Ishikawa (cell line): ENCODE measurements around the gene CRELD2.

ENCODE experiments used
- CEBPB ChIP-seq: IDR thresholded peaks from 2 replicates; pipeline ENCODE4 v1.6.1; 2012
- CREB1 ChIP-seq: IDR thresholded peaks from 2 replicates; pipeline ENCODE4 v1.6.1; 2012; ENCODE audit warnings: low read depth
- EP300 ChIP-seq: IDR thresholded peaks from 2 replicates; pipeline ENCODE4 v1.6.1; 2012; ENCODE audit warnings: borderline replicate concordance
- NFIC ChIP-seq: IDR thresholded peaks from 2 replicates; pipeline ENCODE4 v1.6.1; 2012
- RAD21 ChIP-seq: IDR thresholded peaks from 2 replicates; pipeline ENCODE4 v1.6.1; 2012; ENCODE audit warnings: low read depth
- TAF1 ChIP-seq: IDR thresholded peaks from 2 replicates; pipeline ENCODE4 v1.6.1; 2012; ENCODE audit warnings: low read depth, mild to moderate bottlenecking
- TEAD4 ChIP-seq: IDR thresholded peaks from 2 replicates; pipeline ENCODE4 v1.6.1; 2012
- YY1 ChIP-seq: IDR thresholded peaks from 2 replicates; pipeline ENCODE4 v1.6.1; 2012; ENCODE audit warnings: low read depth
- TF ChIP-seq, protein P1 (sequence below): IDR thresholded peaks from 2 replicates; pipeline ENCODE4 v1.6.1; 2012; ENCODE audit warnings: low read depth, mild to moderate bottlenecking

DNA sequence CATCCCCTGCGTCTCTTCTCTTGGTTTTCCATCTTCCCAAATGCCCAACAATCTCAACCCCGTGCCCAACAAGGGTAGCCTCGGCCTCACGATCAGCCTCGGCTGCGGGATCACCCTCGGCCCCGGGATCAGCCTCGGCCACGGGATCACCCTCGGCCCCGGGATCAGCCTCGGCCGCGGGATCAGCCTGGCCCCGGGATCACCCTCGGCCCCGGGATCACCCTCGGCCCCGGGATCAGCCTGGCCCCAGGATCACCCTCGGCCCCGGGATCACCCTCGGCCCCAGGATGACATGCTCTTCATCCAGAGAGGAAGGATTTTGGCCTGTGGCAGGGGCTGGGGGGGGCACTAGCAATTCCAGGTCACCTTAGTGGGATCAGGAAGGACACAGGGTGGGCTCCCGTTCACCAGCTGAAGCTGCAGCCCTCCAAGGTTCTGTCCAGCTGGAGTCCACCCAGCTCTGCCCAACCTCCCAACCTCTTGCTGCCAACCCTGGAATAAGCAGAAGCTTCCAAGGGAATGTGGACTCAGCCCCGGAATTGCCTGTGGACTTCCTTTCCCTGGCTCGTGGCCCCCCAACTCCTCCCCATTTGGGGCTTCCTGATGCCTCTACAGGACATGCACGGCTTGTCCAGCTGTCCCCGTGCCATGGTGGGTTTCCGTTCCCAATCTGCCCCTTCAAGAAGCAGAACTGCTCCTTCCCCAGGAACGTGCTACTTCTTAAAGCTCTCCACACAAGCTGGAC, 6.4 kb upstream of the CRELD2 start:
- TF ChIP-seq YY1 (no peak), EP300 (no peak), CREB1 (no peak), NFIC (no peak), TEAD4 (no peak), RAD21 (no peak), TAF1 (no peak), CEBPB (no peak)
- TF ChIP-seq, protein P1, sequence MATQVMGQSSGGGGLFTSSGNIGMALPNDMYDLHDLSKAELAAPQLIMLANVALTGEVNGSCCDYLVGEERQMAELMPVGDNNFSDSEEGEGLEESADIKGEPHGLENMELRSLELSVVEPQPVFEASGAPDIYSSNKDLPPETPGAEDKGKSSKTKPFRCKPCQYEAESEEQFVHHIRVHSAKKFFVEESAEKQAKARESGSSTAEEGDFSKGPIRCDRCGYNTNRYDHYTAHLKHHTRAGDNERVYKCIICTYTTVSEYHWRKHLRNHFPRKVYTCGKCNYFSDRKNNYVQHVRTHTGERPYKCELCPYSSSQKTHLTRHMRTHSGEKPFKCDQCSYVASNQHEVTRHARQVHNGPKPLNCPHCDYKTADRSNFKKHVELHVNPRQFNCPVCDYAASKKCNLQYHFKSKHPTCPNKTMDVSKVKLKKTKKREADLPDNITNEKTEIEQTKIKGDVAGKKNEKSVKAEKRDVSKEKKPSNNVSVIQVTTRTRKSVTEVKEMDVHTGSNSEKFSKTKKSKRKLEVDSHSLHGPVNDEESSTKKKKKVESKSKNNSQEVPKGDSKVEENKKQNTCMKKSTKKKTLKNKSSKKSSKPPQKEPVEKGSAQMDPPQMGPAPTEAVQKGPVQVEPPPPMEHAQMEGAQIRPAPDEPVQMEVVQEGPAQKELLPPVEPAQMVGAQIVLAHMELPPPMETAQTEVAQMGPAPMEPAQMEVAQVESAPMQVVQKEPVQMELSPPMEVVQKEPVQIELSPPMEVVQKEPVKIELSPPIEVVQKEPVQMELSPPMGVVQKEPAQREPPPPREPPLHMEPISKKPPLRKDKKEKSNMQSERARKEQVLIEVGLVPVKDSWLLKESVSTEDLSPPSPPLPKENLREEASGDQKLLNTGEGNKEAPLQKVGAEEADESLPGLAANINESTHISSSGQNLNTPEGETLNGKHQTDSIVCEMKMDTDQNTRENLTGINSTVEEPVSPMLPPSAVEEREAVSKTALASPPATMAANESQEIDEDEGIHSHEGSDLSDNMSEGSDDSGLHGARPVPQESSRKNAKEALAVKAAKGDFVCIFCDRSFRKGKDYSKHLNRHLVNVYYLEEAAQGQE: no peak
